Hepatocyte (in vitro differentiated cells): ENCODE data around the gene COL5A1. TPM values are rescaled to one million over a fixed set of nuclear protein-coding genes. Genes with fewer than 3 reads are reported as not detected.
A peak's percentile ranks its signal among the peaks of the same experiment; 100 is the strongest.

ENCODE experiments used
- DNase-seq: peaks from one replicate; pipeline ENCODE4 v3.0.0-alpha.2; 2016; ENCODE audit warnings: low spot score
- H2AFZ ChIP-seq: fragments of 200-600 bp; sonication (generic); 2 replicates; pipeline ENCODE4 v1.6.0; 2016; ENCODE audit warnings: antibody characterized with exemption, mild to moderate bottlenecking
- H3K27ac ChIP-seq: fragments of 200-600 bp; sonication (generic); 2 replicates; pipeline ENCODE4 v1.5.1; 2016; ENCODE audit warnings: mild to moderate bottlenecking
- H3K27me3 ChIP-seq: fragments of 200-600 bp; sonication (generic); 2 replicates; pipeline ENCODE4 v1.6.1; 2016
- H3K36me3 ChIP-seq: fragments of 200-600 bp; sonication (generic); replicated peaks from 2 replicates; pipeline ENCODE4 v1.5.1; 2016; ENCODE audit warnings: low read depth; ENCODE audit not compliant: insufficient read depth
- H3K4me1 ChIP-seq: fragments of 200-600 bp; sonication (generic); 2 replicates; pipeline ENCODE4 v1.5.1; 2016; ENCODE audit warnings: mild to moderate bottlenecking, moderate library complexity; ENCODE audit not compliant: insufficient read depth
- H3K4me2 ChIP-seq: fragments of 200-600 bp; sonication (generic); 2 replicates; pipeline ENCODE4 v1.6.0; 2016
- H3K4me3 ChIP-seq: fragments of 200-600 bp; sonication (generic); 2 replicates; pipeline ENCODE4 v1.5.1; 2016; ENCODE audit warnings: mild to moderate bottlenecking
- H3K79me2 ChIP-seq: fragments of 200-600 bp; sonication (generic); 2 replicates; pipeline ENCODE4 v1.6.0; 2017; ENCODE audit warnings: mild to moderate bottlenecking
- H3K9me2 ChIP-seq: fragments of 200-600 bp; sonication (generic); replicated peaks from 2 replicates; pipeline ENCODE4 v1.6.0; 2017; ENCODE audit warnings: mild to moderate bottlenecking; ENCODE audit not compliant: insufficient read depth
- H3K9me3 ChIP-seq: fragments of 200-600 bp; sonication (generic); 2 replicates; pipeline ENCODE4 v1.5.1; 2016; ENCODE audit warnings: low read depth, mild to moderate bottlenecking
- H4K20me1 ChIP-seq: fragments of 200-600 bp; sonication (generic); 2 replicates; pipeline ENCODE4 v1.6.0; 2016; ENCODE audit warnings: mild to moderate bottlenecking; ENCODE audit not compliant: insufficient read depth, poor library complexity, severe bottlenecking
- CTCF ChIP-seq: fragments of 200-600 bp; sonication (generic); IDR thresholded peaks from 2 replicates; pipeline ENCODE4 v1.5.1; 2016; ENCODE audit warnings: antibody characterized with exemption, mild to moderate bottlenecking; ENCODE audit not compliant: poor library complexity
- EZH2 ChIP-seq: fragments of 200-600 bp; sonication (generic); IDR thresholded peaks from 2 replicates; pipeline ENCODE4 v1.6.1; 2016; ENCODE audit warnings: antibody characterized with exemption, mild to moderate bottlenecking, borderline replicate concordance
- EZH2phosphoT487 ChIP-seq: fragments of 200-600 bp; sonication (generic); IDR thresholded peaks from one replicate; pipeline ENCODE4 v1.6.1; 2018; ENCODE audit warnings: antibody characterized with exemption, mild to moderate bottlenecking, low read depth, moderate library complexity; ENCODE audit not compliant: unreplicated experiment, severe bottlenecking
- WGBS: methylation state at CpG from one replicate; pipeline ENCODE4 v1.1.6; 2016; ENCODE audit warnings: low lambda C conversion rate; ENCODE audit errors: missing lambda C conversion rate; 5-methylcytosine and 5-hydroxymethylcytosine counted together
- polyA plus RNA-seq: library from polyadenylated mRNA; unstranded; fragments of >200 nt; fragmentation: Nextera tagmentation; extraction: Ambion mirVana; gene quantifications from 2 replicates; pipeline ENCODE4 v1.2.1, GENCODE V29; 2016
- total RNA-seq: library from RNA; depleted of rRNA; stranded (reverse); fragments of >200 nt; gene quantifications from 2 replicates; pipeline ENCODE4 v1.2.3, GENCODE V29; 2014

COL5A1 gene
- total and polyA plus RNA-seq, 2 experiments from 2014 or later, result 342 to 347 TPM

- H3K27me3 ChIP-seq, result no peaks in the 10 kb centered on the region
- no peak for TF ChIP-seq EZH2phosphoT487
- no peak for TF ChIP-seq CTCF
- TF ChIP-seq EZH2, result no peak
- no peaks in the 10 kb centered on the region for H3K36me3 ChIP-seq
- H3K4me1 ChIP-seq, result peaks cover 20% of the 10 kb centered on the region
- H3K4me3 ChIP-seq, result no peak overlapping the region
- H3K27ac ChIP-seq, result peak overlapping the region; percentile 35
- no peaks in the 10 kb centered on the region for H3K79me2 ChIP-seq
- peaks cover 10% of the 10 kb centered on the region for H4K20me1 ChIP-seq
- 79% methylated on average over 19 of the region's 19 CpGs for WGBS
- H3K4me2 ChIP-seq, result peak overlapping the region; percentile 18
- H3K9me2 ChIP-seq, result no peaks in the 10 kb centered on the region
- no peak overlapping the region for H2AFZ ChIP-seq
- DNase-seq, result no peak
- no peaks in the 10 kb centered on the region for H3K9me3 ChIP-seq
These were observed 134.6 kb downstream of the COL5A1 start for GRCh38 chr9:134776080-134776796.

- Histone ChIP-seq H3K27me3 (no peaks in the 10 kb centered on the region), H2AFZ (no peak overlapping the region), H3K27ac (no peak overlapping the region), H3K36me3 (no peaks in the 10 kb centered on the region), H3K4me2 (no peak overlapping the region), H3K4me1 (peaks cover 20% of the 10 kb centered on the region), H3K4me3 (no peak overlapping the region), H4K20me1 (peaks cover 6% of the 10 kb centered on the region), H3K9me3 (no peaks in the 10 kb centered on the region), H3K79me2 (no peaks in the 10 kb centered on the region), H3K9me2 (no peaks in the 10 kb centered on the region)
- DNase-seq, result no peak
- 92% methylated on average over 13 of the region's 13 CpGs for WGBS
- TF ChIP-seq EZH2phosphoT487 (no peak), CTCF (no peak), EZH2 (no peak)
These were observed 135.6 kb downstream of the COL5A1 start for GRCh38 chr9:134777153-134777552.

DNA sequence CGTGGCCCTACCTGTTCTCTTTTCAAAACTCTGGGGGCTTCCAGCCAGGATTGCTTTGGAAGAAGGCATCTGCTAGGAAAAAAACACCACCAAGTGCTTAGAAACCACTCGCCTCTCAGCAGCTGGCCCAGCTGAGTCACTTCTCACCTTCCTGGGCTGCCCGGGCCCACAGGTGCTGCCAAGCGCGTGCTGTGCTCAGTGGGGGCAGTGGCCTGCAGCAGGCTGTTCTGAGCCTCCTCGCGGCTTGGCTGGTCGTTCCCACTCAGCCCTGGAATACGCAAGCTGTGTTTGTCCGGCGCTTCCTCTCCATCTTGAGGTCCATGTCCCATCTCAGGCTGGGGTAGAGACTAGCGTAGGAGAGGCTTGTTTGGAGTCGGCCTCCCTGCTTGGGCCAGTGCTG is 136.6 kb downstream of the COL5A1 start:
- no peak for TF ChIP-seq CTCF
- TF ChIP-seq EZH2phosphoT487, result no peak
- TF ChIP-seq EZH2, result no peak
- DNase-seq, result no peak
- Histone ChIP-seq H3K4me3 (no peak overlapping the region), H3K4me2 (no peak overlapping the region), H3K9me2 (no peaks in the 10 kb centered on the region), H3K9me3 (no peaks in the 10 kb centered on the region), H3K4me1 (peaks cover 20% of the 10 kb centered on the region), H3K27me3 (no peaks in the 10 kb centered on the region), H3K79me2 (no peaks in the 10 kb centered on the region), H2AFZ (no peak overlapping the region), H3K27ac (no peak overlapping the region), H3K36me3 (no peaks in the 10 kb centered on the region), H4K20me1 (peaks cover 2% of the 10 kb centered on the region)
- WGBS, result 83% methylated on average over 13 of the region's 13 CpGs
